Fibroblast of the aortic adventitia (primary cell): Measurements from ENCODE around the gene SNCAIP. TPM values are rescaled to one million over a fixed set of nuclear protein-coding genes. Genes with fewer than 3 reads are reported as not detected.

Experiments
- DNase-seq: peaks from one replicate; pipeline ENCODE4 v3.0.0-alpha.2; 2010; ENCODE audit warnings: low read depth
- H3K4me3 ChIP-seq: 2 replicates; pipeline ENCODE4 v1.5.1; 2011; ENCODE audit warnings: low read depth, mild to moderate bottlenecking, control low read depth, low read length, moderate library complexity
- CTCF ChIP-seq: IDR thresholded peaks from 2 replicates; pipeline ENCODE4 v1.5.1; 2011; ENCODE audit warnings: mild to moderate bottlenecking, low read length, control low read depth, inconsistent platforms; ENCODE audit not compliant: insufficient read depth
- total RNA-seq: library from RNA; depleted of rRNA; stranded (reverse); fragments of >200 nt; gene quantifications from 2 replicates; pipeline ENCODE4 v1.2.3, GENCODE V29; 2012; ENCODE audit warnings: low replicate concordance

The SNCAIP gene
- total RNA-seq, 1 donor: 0.18 TPM

GRCh38 chr5:122434205-122434970 lies 122.4 kb downstream of the SNCAIP start:
- no peak for DNase-seq
- H3K4me3 ChIP-seq: no peak overlapping the region
- TF ChIP-seq CTCF: no peak

DNA sequence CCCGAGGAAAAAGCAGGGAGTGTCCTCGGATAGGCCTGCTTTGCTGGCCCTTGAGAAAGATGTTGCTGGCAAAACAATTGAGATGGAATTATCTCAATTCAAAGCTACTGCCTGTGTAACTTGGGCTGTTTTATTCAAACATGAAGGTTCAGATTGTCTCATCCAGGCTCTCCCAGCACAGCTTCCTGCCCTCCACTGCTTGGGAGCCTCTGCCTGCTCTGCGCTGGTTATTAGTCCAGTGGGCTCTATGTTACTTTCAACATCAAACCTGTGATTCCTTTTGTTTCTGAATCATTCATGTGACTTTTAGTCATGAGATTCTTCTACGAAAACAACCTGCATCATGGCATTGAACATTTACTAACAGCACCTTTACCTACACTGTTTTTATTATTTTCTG lies 123.2 kb downstream of the SNCAIP start:
- no peak overlapping the region for H3K4me3 ChIP-seq
- no peak for DNase-seq
- TF ChIP-seq CTCF: no peak

GRCh38 chr5:122435761-122436160 lies 123.7 kb downstream of the SNCAIP start:
- no peak for TF ChIP-seq CTCF
- DNase-seq: no peak
- no peak overlapping the region for H3K4me3 ChIP-seq

DNA sequence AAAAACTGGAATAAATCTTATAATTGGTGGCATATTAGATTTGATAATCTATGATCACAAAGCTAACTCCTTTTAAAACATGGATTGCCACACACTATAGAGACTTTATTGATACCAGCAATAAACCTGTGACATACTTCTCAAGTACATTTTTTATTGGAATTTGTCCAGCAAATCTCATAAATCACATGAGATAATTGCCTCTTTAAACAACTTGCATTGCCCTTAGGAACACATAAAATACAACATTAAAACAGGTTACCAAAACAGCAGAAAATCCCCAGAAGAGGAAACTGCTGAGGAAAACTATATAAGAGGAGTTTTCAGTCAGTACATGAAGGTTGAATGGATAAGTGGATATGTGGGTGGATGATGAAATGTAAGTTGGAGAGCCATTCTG lies 124.6 kb downstream of the SNCAIP start:
- no peak overlapping the region for H3K4me3 ChIP-seq
- no peak for TF ChIP-seq CTCF
- no peak for DNase-seq

DNA sequence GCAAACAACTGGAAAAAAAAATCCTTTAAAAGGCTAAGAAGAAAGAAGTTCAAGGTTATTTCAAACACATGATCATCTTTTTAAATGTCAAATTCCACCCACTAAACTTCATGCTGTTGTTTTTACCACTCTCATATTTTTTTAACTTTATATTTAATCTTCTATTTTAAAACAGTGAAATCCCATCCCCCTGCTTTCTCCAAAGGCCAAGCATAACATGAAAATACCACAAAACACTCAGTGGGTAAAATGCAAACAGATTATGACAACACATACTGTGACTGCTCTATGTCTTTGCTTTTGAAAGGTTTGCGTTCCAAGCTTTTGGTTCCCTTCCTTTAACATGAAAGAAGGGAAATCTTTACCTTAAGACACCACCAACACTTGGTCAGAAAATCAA lies 127.6 kb downstream of the SNCAIP start:
- TF ChIP-seq CTCF: no peak
- H3K4me3 ChIP-seq: no peak overlapping the region
- no peak for DNase-seq

DNA sequence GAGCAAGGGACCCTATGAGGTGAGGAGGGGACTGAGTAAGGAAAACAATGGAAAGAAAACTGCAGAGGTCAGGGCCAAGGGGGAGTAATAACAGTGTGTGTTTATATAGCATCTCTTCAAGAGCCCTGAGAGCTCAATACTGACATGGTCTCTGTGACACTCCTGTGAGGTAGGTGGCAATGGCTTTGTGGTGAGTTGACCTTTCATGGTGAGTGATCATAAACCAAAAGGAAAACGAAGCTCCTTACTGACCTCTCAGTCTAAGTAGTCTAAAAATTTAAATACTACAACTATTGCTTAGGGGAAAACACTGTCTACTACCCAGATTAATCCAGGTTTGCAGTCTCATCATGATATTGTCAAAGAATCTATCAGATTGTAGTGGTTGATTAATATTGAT lies 130.9 kb downstream of the SNCAIP start:
- no peak overlapping the region for H3K4me3 ChIP-seq
- DNase-seq: no peak
- no peak for TF ChIP-seq CTCF

GRCh38 chr5:122444411-122444810 lies 132.4 kb downstream of the SNCAIP start:
- no peak for TF ChIP-seq CTCF
- DNase-seq: no peak
- H3K4me3 ChIP-seq: no peak overlapping the region
